ENCODE results near the gene SPO11.

DNA sequence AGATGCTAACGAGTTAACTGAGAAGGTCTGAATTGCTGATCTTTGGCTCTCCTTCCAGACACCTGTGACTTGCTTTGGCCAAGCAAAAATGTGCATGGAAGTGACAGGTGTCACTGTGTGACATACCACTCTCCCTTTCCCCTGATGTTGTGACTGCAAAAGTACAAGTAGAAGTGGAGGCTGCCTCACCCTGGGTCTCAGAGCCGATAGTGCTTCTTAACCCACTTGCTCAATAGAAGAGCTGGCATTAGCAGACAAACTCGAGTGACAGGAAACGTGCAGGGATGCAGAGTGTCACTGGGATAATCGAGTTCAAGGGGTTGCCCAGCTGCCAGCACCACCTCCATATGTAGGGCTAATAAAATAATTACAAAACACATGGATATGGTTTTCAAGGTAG, 16.4 kb upstream of the SPO11 start:
- no peak for TF ChIP-seq TAF1 (IDR thresholded peaks at IDR 0.05; ENCODE audit: borderline replicate concordance, low read depth, low read length)
- TF ChIP-seq POLR2A (IDR thresholded peaks at IDR 0.05; ENCODE audit: low read depth, low read length), result no peak
- TF ChIP-seq POLR2AphosphoS5 (IDR thresholded peaks at IDR 0.05; ENCODE audit: low read depth, low read length), result no peak
